ENCODE measurements around the gene PTPRJ.

PTPRJ gene

GRCh38 chr11:48043991-48044512, 63.7 kb downstream of the PTPRJ start:
- no peak for DNase-seq

GRCh38 chr11:48044577-48044976, 64.2 kb downstream of the PTPRJ start:
- DNase-seq, result no peak

GRCh38 chr11:48045536-48045935, 65.2 kb downstream of the PTPRJ start:
- no peak for DNase-seq

- no peak for DNase-seq
Observed at GRCh38 chr11:48047616-48048015, 67.3 kb downstream of the PTPRJ start.

GRCh38 chr11:48049036-48049435, 68.7 kb downstream of the PTPRJ start:
- DNase-seq, result no peak

GRCh38 chr11:48050304-48050703, 69.9 kb downstream of the PTPRJ start:
- no peak for DNase-seq

- no peak for DNase-seq
Observed at GRCh38 chr11:48051217-48051830, 71.0 kb downstream of the PTPRJ start.

GRCh38 chr11:48052183-48053044, 72.1 kb downstream of the PTPRJ start:
- no peak for DNase-seq

GRCh38 chr11:48054994-48055291, 74.6 kb downstream of the PTPRJ start:
- no peak for DNase-seq

- no peak for DNase-seq
Observed at GRCh38 chr11:48055292-48056132, 75.2 kb downstream of the PTPRJ start.

- DNase-seq, result no peak
Observed at GRCh38 chr11:48056325-48057183, 76.2 kb downstream of the PTPRJ start.

- no peak for DNase-seq
Observed at GRCh38 chr11:48058064-48058463, 77.7 kb downstream of the PTPRJ start.

GRCh38 chr11:48058788-48059187, 78.4 kb downstream of the PTPRJ start:
- DNase-seq, result no peak

GRCh38 chr11:48062649-48063048, 82.3 kb downstream of the PTPRJ start:
- no peak for DNase-seq

GRCh38 chr11:48063424-48063978, 83.1 kb downstream of the PTPRJ start:
- no peak for DNase-seq

GRCh38 chr11:48064306-48064705, 83.9 kb downstream of the PTPRJ start:
- DNase-seq, result no peak

- no peak for DNase-seq
Observed at GRCh38 chr11:48066881-48067800, 86.8 kb downstream of the PTPRJ start.

- no peak for DNase-seq
Observed at GRCh38 chr11:48073031-48073861, 92.9 kb downstream of the PTPRJ start.

GRCh38 chr11:48074425-48075181, 94.2 kb downstream of the PTPRJ start:
- DNase-seq, result no peak

All from SHP77 (cell line).